GM18502 (cell line): ENCODE results near the gene NELFB.

Source experiments
- ATAC-seq: cut with Tn5 transposase; IDR thresholded peaks from one replicate; pipeline ENCODE4 v1.9.1; 2021; ENCODE audit warnings: mild to moderate bottlenecking; ENCODE audit not compliant: unreplicated experiment, poor library complexity

NELFB gene

GRCh38 chr9:137278721-137279711 lies 23.9 kb downstream of the NELFB start:
- no peak for ATAC-seq

- ATAC-seq = no peak
Observed at GRCh38 chr9:137279741-137280473, 24.8 kb downstream of the NELFB start.

- no peak for ATAC-seq
Observed at GRCh38 chr9:137280474-137281344, 25.6 kb downstream of the NELFB start.

GRCh38 chr9:137281345-137282116 lies 26.4 kb downstream of the NELFB start:
- no peak for ATAC-seq

GRCh38 chr9:137286975-137287383 lies 31.9 kb downstream of the NELFB start:
- no peak for ATAC-seq

GRCh38 chr9:137293094-137293481 lies 38.0 kb downstream of the NELFB start:
- ATAC-seq = no peak

GRCh38 chr9:137293482-137294090 lies 38.5 kb downstream of the NELFB start:
- ATAC-seq = no peak

- no peak for ATAC-seq
Observed at GRCh38 chr9:137294091-137294680, 39.1 kb downstream of the NELFB start.

GRCh38 chr9:137294681-137295237 lies 39.6 kb downstream of the NELFB start:
- ATAC-seq = peak; percentile 16

- peak; percentile 61 for ATAC-seq
Observed at GRCh38 chr9:137295238-137295811, 40.2 kb downstream of the NELFB start.

GRCh38 chr9:137295849-137296669 lies 40.9 kb downstream of the NELFB start:
- ATAC-seq = no peak

- no peak for ATAC-seq
Observed at GRCh38 chr9:137296670-137297664, 41.8 kb downstream of the NELFB start.

GRCh38 chr9:137297966-137298365 lies 42.8 kb downstream of the NELFB start:
- ATAC-seq = no peak

- no peak for ATAC-seq
Observed at GRCh38 chr9:137298401-137299202, 43.5 kb downstream of the NELFB start.

GRCh38 chr9:137299203-137299565 lies 44.1 kb downstream of the NELFB start:
- no peak for ATAC-seq
